ENCODE measurements around the gene MND1. TPM values are rescaled to one million over a fixed set of nuclear protein-coding genes. Genes with fewer than 3 reads are reported as not detected.

MND1 gene
- total RNA-seq, 1 donor from 2014 or later: 9.7 TPM

DNA sequence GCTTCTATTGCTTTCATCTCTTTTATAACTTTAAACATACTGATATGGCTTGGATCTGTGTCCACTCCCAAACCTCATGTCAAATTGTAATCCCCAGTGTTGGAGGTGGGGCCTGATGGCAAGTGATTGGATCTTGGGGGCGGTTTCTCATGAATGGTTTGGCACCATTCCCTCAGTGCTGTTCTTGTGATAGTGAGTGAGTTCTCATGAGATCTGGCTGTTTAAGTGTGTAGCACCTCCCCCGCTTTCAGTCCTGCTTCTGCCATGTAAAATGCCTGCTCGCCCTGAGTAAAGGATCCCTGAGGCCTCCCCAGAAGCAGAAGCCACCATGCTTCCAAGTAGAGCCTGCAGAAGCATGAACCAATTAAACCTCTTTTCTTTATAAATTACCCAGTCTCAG is 17.7 kb downstream of the MND1 start:
- Mint-ChIP-seq H3K4me3 (ENCODE audit: low read depth) (no peak overlapping the region), H3K9me3 (ENCODE audit: low read depth) (peaks cover 3% of the 10 kb centered on the region), H3K36me3 (ENCODE audit: insufficient read depth) (peaks cover 8% of the 10 kb centered on the region), H3K27me3 (no peaks in the 10 kb centered on the region), H3K27ac (no peak overlapping the region), H3K4me1 (ENCODE audit: low read depth) (no peaks in the 10 kb centered on the region)
- TF ChIP-seq CTCF (IDR thresholded peaks at IDR 0.05; ENCODE audit: unreplicated experiment): no peak
- no peak for DNase-seq (ENCODE audit: low spot score, unreplicated experiment)

DNA sequence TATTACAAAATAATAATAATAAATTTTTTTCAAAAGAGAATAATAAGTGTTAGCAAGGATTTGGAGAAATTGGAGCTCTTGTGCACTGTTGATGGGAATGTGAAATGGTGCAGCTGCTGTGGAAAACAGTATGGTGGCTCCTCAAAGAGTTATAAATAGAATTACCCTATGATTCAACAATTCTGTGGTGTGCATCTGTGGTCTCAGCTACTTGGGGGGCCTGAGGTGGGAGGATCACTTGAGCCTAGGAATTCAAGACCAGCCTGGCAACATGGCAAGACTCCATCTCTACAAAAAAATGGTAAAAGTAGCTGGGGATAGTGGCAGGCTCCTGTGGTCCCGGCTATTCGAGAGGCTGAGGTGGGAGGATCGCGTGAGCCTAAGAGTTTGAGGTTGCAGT is 19.6 kb downstream of the MND1 start:
- Mint-ChIP-seq H3K27me3 (no peaks in the 10 kb centered on the region), H3K36me3 (ENCODE audit: insufficient read depth) (peaks cover 9% of the 10 kb centered on the region), H3K4me1 (ENCODE audit: low read depth) (no peaks in the 10 kb centered on the region), H3K27ac (no peak overlapping the region), H3K9me3 (ENCODE audit: low read depth) (peaks cover 3% of the 10 kb centered on the region), H3K4me3 (ENCODE audit: low read depth) (no peak overlapping the region)
- TF ChIP-seq CTCF (IDR thresholded peaks at IDR 0.05; ENCODE audit: unreplicated experiment): no peak
- no peak for DNase-seq (ENCODE audit: low spot score, unreplicated experiment)

DNA sequence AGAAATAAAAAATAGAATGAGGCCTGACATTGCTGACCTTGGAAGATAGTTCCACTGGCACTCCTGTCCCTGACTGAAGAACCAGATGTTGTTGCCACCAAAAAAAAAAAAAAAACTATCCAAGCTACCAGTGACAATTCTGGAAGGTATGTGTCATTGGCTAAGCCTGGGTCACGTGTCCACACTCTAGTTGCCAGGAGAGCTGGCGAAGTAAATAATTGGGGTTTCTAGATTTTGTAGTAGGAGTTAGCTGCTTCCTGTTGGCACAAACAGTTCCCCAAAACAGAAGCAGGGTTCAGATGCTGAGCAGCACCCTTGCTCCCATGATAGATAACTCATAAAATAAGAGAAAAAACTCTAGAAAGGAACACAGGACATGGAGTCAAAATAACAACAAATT is 20.5 kb downstream of the MND1 start:
- Mint-ChIP-seq H3K36me3 (ENCODE audit: insufficient read depth) (peaks cover 9% of the 10 kb centered on the region), H3K4me3 (ENCODE audit: low read depth) (no peak overlapping the region), H3K27ac (no peak overlapping the region), H3K27me3 (no peaks in the 10 kb centered on the region), H3K9me3 (ENCODE audit: low read depth) (peaks cover 3% of the 10 kb centered on the region), H3K4me1 (ENCODE audit: low read depth) (no peaks in the 10 kb centered on the region)
- TF ChIP-seq CTCF (IDR thresholded peaks at IDR 0.05; ENCODE audit: unreplicated experiment): no peak
- no peak for DNase-seq (ENCODE audit: low spot score, unreplicated experiment)

- Mint-ChIP-seq H3K9me3 (ENCODE audit: low read depth) (peaks cover 3% of the 10 kb centered on the region), H3K36me3 (ENCODE audit: insufficient read depth) (peaks cover 17% of the 10 kb centered on the region), H3K4me1 (ENCODE audit: low read depth) (no peaks in the 10 kb centered on the region), H3K27me3 (no peaks in the 10 kb centered on the region), H3K4me3 (ENCODE audit: low read depth) (no peak overlapping the region), H3K27ac (no peak overlapping the region)
- DNase-seq (ENCODE audit: low spot score, unreplicated experiment): no peak
- TF ChIP-seq CTCF (IDR thresholded peaks at IDR 0.05; ENCODE audit: unreplicated experiment): no peak
Measured at GRCh38 chr4:153366486-153366885, 22.0 kb downstream of the MND1 start.

DNA sequence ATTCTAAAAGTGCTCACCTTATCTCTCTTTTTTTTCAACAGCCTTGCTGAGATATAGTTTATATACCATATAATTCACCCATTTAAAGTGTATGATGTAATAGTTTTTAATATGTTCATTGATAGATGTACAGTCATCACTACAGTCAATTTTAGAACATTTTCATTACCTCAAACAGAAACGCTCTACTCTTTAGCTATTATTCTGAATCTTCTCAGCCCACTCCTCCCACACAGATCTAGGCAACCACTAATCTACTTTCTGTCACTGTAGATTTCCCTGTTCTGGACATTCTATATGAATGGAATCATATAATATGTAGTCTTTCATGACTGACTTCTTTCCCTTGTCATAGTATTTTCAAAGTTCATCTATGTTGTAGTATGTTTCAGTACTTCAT is 22.6 kb downstream of the MND1 start:
- peaks cover 8% of the 10 kb centered on the region for H3K9me3 Mint-ChIP-seq (ENCODE audit: low read depth)
- no peaks in the 10 kb centered on the region for H3K4me1 Mint-ChIP-seq (ENCODE audit: low read depth)
- DNase-seq (ENCODE audit: low spot score, unreplicated experiment): no peak
- no peak for TF ChIP-seq CTCF (IDR thresholded peaks at IDR 0.05; ENCODE audit: unreplicated experiment)
- H3K27me3 Mint-ChIP-seq: no peaks in the 10 kb centered on the region
- H3K4me3 Mint-ChIP-seq (ENCODE audit: low read depth): no peak overlapping the region
- H3K36me3 Mint-ChIP-seq (ENCODE audit: insufficient read depth): peaks cover 22% of the 10 kb centered on the region
- no peak overlapping the region for H3K27ac Mint-ChIP-seq

All from progenitor cell of endocrine pancreas (in vitro differentiated cells).